Small intestine (tissue), 7 donors: ENCODE measurements around the gene SFXN5. TPM values are rescaled to one million over a fixed set of nuclear protein-coding genes. Genes with fewer than 3 reads are reported as not detected.

ENCODE experiments used
- DNase-seq, 2 donors: peaks; one replicate each; pipeline versions ENCODE4 v3.0.0 to v3.0.0-alpha.2; 2013
- FAIRE-seq: peaks from 2 replicates; lab custom pipeline; 2012; peaks lifted over from hg19 to GRCh38; lab: Jason Lieb, UNC
- H3K27ac ChIP-seq, 3 donors: one replicate each; pipeline ENCODE4 v1.5.1; 2013; ENCODE audit warnings: low read length in 2 of 3, mild to moderate bottlenecking in 2 of 3, control low read depth in 1 of 3, inconsistent platforms in 1 of 3, low read depth in 1 of 3, moderate library complexity in 1 of 3
- H3K27me3 ChIP-seq, 3 donors: one replicate each; pipeline ENCODE4 v1.6.1; 2013; ENCODE audit warnings: low read length in 3 of 3, inconsistent platforms in 1 of 3; ENCODE audit not compliant: control insufficient read depth in 3 of 3, insufficient read depth in 3 of 3
- H3K36me3 ChIP-seq, 3 donors: one replicate each; pipeline ENCODE4 v1.6.1; 2013; ENCODE audit warnings: low read length in 3 of 3, inconsistent platforms in 1 of 3, low read depth in 1 of 3, mild to moderate bottlenecking in 1 of 3, moderate library complexity in 1 of 3; ENCODE audit not compliant: control insufficient read depth in 3 of 3, insufficient read depth in 2 of 3
- H3K4me1 ChIP-seq, 3 donors: one replicate each; pipeline ENCODE4 v1.6.1; 2013; ENCODE audit warnings: low read length in 2 of 3, inconsistent platforms in 1 of 3, low read depth in 1 of 3, mild to moderate bottlenecking in 1 of 3, moderate library complexity in 1 of 3; ENCODE audit not compliant: control insufficient read depth in 3 of 3, insufficient read depth in 2 of 3
- H3K4me3 ChIP-seq, 3 donors: one replicate each; pipeline ENCODE4 v1.5.1; 2013; ENCODE audit warnings: low read length in 3 of 3, control low read depth in 1 of 3, inconsistent platforms in 1 of 3, low read depth in 1 of 3, mild to moderate bottlenecking in 1 of 3, moderate library complexity in 1 of 3
- H3K9me3 ChIP-seq, 2 donors: one replicate each; pipeline ENCODE4 v1.6.1; 2013; ENCODE audit warnings: low read depth in 1 of 2, low read length in 1 of 2; ENCODE audit not compliant: control insufficient read depth in 2 of 2, insufficient read depth in 1 of 2
- WGBS, 3 donors: extraction: QIAGEN DNeasy Blood & Tissue Kit; methylation state at CpG; one replicate each; pipeline ENCODE4 v1.1.7; 2013; 5-methylcytosine and 5-hydroxymethylcytosine counted together
- polyA plus RNA-seq, 4 donors: library from polyadenylated mRNA; stranded (reverse) in 3 of 4; unstranded in 1 of 4; fragments of 200-250 nt in 3 of 4; fragments of 120-200 nt in 1 of 4; gene quantifications; one replicate each; pipeline versions ENCODE4 v1.2.1 to v1.2.3, GENCODE V29; 2013
- donor health status: healthy with polysubstance abuse.
- donor health status: control.
- donor health status: control.
- donor health status: Bipolar disorder and iron deficiency.
- donor health status: healthy.

Gene SFXN5
- polyA plus RNA-seq, 4 donors: 5.4 to 28.5 (median 9.8) TPM

DNA sequence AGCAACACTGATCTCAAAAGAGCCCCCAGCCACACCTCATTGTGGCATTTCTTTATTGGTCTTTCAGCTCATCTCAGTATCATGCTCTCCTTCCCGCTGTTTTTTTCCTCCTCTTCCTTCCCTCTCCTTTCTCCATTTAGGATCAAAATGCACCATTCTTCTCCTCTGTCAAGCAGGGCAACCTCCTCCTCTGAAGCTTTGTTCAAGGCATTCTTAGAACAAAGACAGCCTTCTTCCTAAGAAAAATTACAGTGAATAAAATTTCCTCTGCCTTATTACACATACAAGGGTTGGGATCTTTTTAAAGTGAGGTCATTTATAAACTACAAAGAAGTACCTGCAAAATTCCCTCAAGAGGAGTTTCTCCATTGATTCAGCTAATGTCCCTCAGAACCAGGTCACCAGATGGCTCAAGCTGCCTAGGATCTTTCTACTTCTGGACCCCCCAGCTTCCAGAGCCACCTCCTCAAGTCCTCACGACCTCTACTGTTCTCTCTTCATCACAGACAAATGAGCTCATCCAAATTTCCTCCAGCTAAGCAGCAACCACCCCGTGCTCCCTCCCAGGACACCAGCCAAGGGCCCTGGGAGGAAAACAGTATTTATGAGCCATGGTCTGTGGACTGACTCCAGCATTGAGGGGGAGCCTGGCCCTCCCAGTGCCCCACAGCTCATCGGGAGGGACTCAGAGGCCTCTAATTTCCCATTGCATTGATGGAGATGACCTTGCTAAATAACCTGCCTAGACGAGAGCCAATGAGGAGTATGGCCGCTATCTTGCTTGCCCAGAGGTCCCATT is 18.0 kb downstream of the SFXN5 start:
- Histone ChIP-seq H3K9me3 (peaks cover 0 to 16% of the 10 kb centered on the region in 2 donors), H3K4me1 (no peaks in the 10 kb centered on the region), H3K36me3 (peaks cover 5 to 21% (median 7%) of the 10 kb centered on the region in 3 donors), H3K27me3 (no peaks in the 10 kb centered on the region), H3K27ac (no peak overlapping the region), H3K4me3 (no peak overlapping the region)
- no peak for DNase-seq
- WGBS, 3 donors: 72 to 90% (median 89%) methylated on average over 6 of the region's 6 CpGs
- FAIRE-seq: no peak

- 91 to 92% (median 91%) methylated on average over 4 to 6 of the region's 6 CpGs for WGBS, 3 donors
- FAIRE-seq (no peak), DNase-seq (no peak)
- Histone ChIP-seq H3K27me3 (no peaks in the 10 kb centered on the region), H3K4me1 (no peaks in the 10 kb centered on the region), H3K27ac (no peak overlapping the region), H3K4me3 (no peak overlapping the region), H3K36me3 (peaks cover 0 to 9% (median 4%) of the 10 kb centered on the region in 3 donors), H3K9me3 (no peaks in the 10 kb centered on the region)
These were observed 21.4 kb downstream of the SFXN5 start for GRCh38 chr2:73050121-73050545.

DNA sequence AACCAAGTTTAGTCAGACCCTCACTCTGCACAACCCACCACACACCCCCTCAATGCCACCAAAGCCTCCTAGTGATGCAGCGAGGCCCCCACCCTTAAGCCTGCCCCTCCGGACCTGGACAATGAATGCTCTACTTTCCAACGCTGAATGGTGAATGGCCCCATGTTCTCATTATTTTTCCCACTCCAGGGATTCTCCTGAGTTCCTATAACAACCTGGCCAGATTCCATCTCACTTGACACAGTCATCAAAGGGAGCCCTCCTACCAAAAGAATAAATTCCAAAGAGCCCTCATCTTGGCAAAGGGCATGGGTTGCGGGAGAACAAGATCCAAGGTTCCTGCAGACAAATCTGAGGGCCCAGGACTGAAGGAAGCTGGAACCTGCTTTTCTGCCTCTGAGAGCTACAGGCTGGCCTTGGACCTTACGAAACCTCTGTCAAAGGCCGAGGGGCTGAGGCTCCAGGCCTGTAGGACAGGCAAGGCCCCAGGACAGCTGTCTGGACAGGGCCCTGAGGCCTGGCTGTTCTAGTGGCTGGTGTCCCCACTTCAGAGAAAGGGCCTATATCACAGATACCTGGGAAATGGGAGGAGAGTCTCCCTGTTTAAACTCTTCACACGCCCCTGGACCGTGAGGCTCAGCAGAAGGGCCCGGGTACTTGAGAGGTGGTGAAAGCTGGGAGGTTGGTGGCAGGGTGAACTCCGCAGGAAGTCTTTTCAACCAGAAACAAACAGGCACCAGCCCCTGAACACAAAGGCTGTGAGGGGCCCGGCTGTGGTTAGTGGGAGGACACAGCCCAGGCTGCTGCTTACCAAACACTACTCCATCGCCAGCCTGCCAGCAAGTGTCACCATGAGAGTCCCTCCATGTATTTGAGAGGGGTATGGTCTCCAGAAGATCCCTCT is 27.3 kb downstream of the SFXN5 start:
- no peaks in the 10 kb centered on the region for H3K27me3 ChIP-seq
- 82 to 86% (median 83%) methylated on average over 12 of the region's 12 CpGs for WGBS, 3 donors
- H3K27ac ChIP-seq: no peak overlapping the region
- no peaks in the 10 kb centered on the region for H3K9me3 ChIP-seq
- no peak for FAIRE-seq
- H3K36me3 ChIP-seq: peaks cover 0 to 12% (median under 1%) of the 10 kb centered on the region in 3 donors
- no peak overlapping the region for H3K4me3 ChIP-seq
- DNase-seq: no peak
- no peaks in the 10 kb centered on the region for H3K4me1 ChIP-seq

DNA sequence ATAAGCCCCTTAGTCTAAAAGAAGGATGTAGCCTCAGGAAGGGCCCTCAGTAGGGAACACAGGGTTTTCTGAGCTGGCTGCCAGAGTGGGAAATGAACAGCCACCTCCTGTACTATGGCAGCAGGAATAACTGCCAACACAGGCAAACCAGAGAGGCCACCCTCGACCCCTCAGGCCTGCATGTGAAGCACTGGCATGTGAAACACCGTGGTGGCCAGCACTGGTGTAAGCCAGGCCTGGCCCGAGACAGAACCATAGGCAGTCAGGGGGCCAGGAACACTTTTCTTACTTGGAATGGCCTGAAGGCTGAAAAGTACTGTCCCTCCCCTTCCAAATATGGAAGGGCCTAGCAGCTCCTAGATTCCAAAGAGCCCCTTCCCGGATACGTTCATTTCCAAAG is 28.2 kb downstream of the SFXN5 start:
- H3K36me3 ChIP-seq: peaks cover 0 to 12% (median 0%) of the 10 kb centered on the region in 3 donors
- H3K4me3 ChIP-seq: no peak overlapping the region
- FAIRE-seq: no peak
- no peaks in the 10 kb centered on the region for H3K4me1 ChIP-seq
- 89 to 92% (median 92%) methylated on average over 5 of the region's 5 CpGs for WGBS, 3 donors
- no peaks in the 10 kb centered on the region for H3K9me3 ChIP-seq
- DNase-seq: no peak
- no peak overlapping the region for H3K27ac ChIP-seq
- no peaks in the 10 kb centered on the region for H3K27me3 ChIP-seq

DNA sequence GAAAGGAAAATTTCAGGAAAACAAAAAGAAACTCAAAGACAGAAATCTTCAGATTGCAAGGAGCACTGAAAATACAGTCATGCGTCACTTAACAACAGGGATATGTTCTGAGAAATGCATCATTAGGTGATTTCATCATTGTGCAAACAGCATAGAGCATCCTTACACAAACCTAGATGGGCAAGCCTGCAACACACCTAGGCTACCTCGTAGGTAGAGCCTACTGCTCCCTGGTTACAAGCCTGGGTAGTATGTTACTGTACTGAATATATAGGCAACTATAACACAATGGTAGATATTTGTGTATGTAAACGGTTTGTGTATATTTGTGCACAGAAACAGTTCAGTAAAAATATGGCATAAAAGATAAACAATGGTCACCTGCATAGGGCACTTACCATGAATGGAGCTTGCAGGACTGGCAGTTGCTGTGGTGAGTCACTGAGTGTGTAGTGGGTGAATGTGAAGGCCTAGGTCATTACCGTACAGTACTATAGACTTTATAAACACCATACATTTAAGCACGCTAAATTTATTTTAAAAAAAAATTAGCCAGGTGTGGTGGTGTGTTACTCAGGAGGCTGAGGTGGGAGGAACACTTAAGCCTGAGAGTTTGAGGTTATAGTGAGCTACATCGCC is 33.4 kb downstream of the SFXN5 start:
- Histone ChIP-seq H3K36me3 (peaks cover 0 to 24% (median 0%) of the 10 kb centered on the region in 3 donors), H3K9me3 (no peaks in the 10 kb centered on the region), H3K27ac (no peak overlapping the region), H3K4me1 (no peaks in the 10 kb centered on the region), H3K27me3 (no peaks in the 10 kb centered on the region), H3K4me3 (no peak overlapping the region)
- no peak for FAIRE-seq
- 86 to 90% (median 87%) methylated on average over 6 of the region's 6 CpGs for WGBS, 3 donors
- no peak for DNase-seq

DNA sequence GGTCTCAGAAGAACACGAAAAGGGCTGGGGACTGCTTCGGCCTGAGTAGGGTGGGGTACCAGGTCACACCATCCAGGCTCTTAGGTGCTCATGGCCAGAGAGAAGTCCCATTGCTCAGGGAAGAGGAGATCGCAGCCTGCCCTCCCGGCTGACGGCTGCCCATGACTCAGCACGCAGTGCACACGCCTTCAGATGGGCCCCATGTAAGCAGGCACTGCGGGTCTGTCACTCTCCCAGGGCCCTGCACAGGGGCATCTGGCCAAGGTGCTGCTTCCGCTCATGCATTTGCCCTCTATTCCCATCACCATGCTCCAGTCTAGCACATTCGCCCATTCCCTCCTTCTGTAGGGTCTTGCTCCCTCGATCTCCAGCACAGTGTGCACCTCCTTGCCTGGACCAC is 34.7 kb downstream of the SFXN5 start:
- H3K27me3 ChIP-seq: no peaks in the 10 kb centered on the region
- peaks cover 0 to 7% (median 1%) of the 10 kb centered on the region in 3 donors for H3K4me1 ChIP-seq

DNA sequence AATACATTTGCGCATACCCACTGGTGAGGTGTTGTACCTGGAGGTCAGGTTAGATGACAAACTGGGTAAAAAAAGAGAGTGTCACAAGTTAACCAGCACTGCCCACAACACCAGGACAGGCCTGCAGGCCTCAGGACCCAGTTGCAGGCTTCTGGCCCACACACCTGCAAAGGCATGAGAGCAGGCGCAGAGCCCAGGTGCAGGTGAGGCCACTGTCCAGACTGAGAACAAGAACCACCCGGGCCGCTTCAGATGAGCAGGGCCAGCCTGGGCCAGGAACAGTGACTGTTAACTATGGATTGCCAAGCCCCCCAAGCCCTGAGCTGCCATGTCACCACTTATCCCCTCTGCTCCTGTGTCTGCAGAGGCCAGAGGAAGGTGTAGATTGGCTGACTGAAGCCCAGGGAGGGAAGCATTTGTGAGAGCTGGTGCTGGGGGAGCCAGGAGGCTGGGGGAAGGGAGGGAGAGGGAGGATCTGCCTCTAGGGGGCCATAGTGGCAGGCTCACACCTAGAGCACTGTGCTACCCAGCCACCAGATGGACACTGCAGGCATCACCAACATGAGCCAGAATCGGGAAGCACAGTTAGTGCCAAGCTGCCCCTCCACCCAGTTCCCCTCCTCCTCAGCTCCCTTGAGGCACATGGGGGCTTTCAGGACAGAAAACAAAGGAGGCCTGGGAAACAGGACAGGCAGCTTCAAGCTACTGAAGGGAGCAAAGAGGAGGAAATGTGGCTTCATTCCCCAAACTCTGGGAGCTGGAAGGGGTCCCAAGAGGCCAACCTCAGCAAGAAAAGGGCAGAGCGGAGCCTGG is 35.4 kb downstream of the SFXN5 start:
- H3K4me1 ChIP-seq: peaks cover 0 to 14% (median 4%) of the 10 kb centered on the region in 3 donors
- peaks cover 0 to 21% (median 0%) of the 10 kb centered on the region in 3 donors for H3K36me3 ChIP-seq
- 87 to 92% (median 88%) methylated on average over 6 of the region's 6 CpGs for WGBS, 3 donors
- H3K27me3 ChIP-seq: no peaks in the 10 kb centered on the region
- no peaks in the 10 kb centered on the region for H3K9me3 ChIP-seq
- FAIRE-seq (no peak), DNase-seq (no peak)
- H3K4me3 ChIP-seq: no peak overlapping the region
- no peak overlapping the region for H3K27ac ChIP-seq

More for the DNA sequence above, 34.7 kb downstream of the SFXN5 start:
- H3K9me3 ChIP-seq: no peaks in the 10 kb centered on the region
- WGBS, 3 donors: 93 to 98% (median 93%) methylated on average over 11 of the region's 11 CpGs
- H3K27ac ChIP-seq: no peak overlapping the region
- peaks cover 0 to 24% (median 0%) of the 10 kb centered on the region in 3 donors for H3K36me3 ChIP-seq
- DNase-seq (no peak), FAIRE-seq (no peak)
- no peak overlapping the region for H3K4me3 ChIP-seq
